ENCODE data around the gene ARID5B.
"Not testable (repeated sequence)": the region's sequence is repeated elsewhere in the genome, so short reads cannot be mapped to it uniquely, and the experiment has no call there.

ARID5B gene

DNA sequence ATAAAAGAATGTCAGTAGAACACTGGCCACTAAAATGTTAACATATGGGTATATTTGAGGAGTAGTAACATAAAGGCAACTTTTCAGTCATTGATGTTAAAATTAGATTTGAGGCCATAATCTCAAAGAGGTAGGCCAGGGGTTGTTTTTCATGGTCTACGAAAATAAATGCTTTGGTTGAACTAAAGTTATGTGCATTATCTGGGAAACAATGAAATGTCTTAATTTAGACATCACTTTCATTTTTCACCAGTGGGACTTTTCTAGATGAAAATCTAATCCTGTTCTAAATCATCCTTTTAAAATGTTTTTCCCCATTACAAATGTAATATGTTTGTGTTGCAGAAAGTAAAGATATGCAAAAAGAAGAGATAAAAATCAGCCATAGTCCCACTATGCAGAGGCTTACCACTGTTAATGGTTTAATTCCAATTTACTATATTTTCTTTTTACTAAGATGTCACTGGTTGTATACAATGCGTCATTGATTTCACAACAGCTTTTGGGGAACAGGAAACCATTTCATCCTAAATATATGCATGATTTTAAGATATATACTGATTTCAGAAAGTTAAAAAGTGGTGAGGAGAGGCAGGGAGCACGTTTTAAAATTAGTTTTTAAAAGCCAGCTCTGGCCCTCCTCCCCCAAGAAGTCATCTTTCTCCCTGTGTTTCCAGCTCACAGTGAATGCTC, 64.3 kb downstream of the ARID5B start:
- DNase-seq, result no peak

DNA sequence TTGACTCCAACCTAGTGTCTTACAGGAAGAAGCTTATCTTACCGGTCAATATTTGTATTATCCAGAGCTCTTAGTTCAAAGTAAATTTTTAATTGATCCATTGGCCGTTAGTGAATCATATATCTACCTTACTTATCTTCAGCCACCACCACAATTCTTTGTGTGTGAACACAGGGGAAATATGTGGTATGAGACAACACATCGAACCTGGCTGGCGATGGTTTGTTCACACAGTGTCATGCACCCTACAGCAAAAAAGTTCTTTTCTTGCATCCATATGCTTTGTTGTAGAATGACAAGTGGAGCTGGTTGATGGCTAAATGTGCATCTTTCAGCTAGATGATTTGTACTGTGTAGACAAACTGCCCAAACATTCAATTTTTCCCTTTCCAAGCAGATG, 65.8 kb downstream of the ARID5B start:
- DNase-seq, result no peak

DNA sequence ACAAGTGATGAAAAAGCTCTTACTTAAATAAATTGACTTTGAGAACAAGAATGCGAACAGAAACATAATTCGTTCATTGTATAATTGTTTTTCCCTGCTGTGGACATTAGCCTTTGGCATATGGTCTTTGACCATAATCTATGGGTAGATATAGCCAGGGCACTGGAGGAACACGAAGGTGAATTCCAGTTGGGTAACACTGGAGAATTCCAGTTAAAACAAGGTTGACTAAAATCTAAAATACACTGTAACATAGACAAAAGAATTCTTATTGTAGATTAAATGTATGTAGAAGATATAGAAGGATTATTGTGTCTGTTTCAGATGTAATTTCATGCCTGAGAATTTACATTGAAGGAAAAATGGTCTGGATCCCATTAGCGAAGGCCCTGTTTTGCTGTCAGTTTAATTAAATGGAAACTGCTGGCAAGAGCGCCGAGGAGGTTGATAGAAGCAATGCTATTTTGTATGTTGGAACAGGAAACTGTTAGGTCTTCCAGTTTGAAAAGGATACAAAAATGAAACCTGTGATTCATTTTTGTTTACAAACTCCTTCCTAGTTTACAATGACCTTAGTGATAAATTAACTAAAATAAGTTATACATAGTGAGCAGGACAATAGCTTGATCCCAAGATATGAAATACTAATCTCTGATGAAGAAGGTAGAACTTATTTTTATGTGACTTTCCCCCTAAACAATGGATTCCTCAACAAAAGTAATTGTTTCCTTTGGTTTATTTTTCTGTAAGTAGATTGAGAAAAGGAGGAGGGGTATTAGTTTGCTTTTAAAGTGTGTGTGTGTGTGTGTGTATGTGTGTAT, 68.9 kb downstream of the ARID5B start:
- no peak for DNase-seq

DNA sequence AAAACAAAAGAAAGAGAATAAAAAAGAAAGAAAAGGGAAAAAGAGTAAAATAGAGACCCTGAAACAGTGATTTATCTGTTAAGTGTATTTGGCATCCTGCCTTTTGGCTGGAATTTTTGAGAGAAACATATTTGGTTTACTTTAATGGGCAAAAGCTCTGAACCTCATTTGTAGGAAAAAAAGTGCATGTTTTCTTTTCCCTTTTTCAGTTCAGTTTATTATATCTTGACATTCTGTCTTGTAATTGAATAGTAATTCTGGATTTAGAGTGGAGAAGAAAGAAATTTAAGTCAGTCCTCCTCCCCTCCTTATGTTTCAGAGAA, 69.5 kb downstream of the ARID5B start:
- DNase-seq, result no peak

DNA sequence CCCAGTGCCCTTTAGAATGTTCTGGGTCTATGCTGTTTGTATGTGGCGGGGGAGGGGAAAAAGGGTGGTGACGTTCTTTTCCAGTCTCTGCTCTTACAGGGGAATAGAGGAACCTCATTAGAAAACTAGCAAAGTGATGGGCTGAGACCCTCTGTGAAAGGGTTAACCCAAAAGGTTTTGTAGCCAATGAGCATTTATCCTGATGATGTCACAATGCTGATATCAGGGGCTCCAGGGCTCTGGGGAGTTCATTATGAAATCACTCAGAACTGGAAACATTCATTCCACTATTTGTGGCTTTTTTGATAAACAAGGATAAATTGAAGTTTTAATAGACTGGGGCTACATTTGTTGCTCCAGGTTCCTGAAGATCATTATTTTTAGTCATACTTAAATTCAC, 71.7 kb downstream of the ARID5B start:
- no peak for DNase-seq

DNA sequence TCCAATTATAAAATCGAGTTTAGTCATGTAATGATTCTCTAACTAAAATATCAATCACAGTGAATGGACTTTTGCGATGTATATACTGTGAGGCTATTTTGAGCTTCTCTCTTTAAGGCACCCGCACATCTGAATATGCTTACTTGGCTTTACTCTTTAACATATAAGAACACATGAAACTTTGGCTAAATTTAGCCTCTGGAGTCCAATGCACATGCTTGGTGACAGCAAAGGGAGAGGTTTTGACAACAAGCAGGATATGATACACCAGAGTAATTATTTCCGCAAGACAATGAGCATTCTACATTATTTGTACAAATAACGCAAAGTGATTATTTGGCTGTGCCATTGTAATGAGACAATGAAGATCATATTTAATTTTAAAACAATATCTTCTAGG, 72.4 kb downstream of the ARID5B start:
- DNase-seq, result no peak

DNA sequence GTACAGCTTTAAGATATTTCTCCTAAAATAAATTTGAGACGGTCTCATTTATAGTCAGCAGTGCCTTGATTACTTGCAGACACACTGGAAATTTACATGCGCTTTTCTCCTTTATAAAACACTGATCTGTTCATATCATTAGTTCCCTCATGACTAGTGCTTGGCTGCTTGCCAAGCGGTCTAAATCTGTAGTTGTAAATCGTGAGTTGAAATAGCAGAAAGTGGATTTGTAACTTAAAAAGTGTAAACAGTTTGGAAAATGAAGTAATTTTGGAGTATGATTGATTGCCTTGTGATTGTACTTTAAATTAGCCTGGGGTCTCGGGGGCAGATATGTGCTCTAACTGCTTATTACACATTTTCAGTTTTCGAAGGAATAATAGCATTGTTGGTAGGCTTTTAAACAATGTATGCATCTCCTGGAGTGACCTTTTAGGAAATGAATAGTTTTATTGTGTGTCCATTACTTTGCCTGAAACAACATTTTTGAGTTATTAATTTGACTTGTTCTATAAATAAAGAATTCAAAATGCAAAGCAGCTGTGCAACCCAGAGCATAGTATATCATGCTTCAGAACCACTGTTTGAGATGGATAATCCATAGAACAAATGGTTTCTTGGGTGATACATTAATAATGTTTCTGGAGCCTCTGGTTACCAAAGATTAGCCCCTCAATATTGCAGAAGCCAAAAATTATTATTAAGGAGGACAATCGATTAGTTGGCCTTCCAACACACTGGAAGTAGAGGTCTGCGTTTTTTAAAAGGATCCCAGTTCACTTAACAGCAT, 73.3 kb downstream of the ARID5B start:
- DNase-seq, result peak; percentile 19

DNA sequence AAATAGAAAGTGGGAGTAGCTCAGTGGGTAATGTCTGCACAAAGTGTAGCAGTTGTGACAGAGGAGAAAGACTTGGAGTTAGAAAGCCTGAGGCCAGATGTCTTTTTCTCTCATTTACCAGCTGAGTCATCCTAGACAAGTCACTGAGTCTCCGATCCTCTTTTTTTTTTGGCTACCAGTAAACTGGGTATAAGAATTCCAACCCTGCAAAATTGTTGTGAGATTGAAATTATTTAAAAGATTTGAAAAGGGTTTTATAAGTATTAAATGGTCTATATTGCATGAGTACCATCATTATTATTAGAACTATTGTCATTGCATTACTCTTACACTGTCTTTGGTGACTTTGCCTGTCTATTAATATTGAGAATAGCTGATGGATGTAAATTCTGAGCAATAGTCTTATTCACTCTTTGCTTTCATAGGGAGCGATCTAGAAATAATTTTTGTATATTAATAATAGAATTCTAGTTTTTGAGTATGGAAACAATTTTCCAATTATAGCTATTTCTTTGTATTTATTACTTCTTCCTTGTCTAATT, 74.0 kb downstream of the ARID5B start:
- DNase-seq, result no peak

DNA sequence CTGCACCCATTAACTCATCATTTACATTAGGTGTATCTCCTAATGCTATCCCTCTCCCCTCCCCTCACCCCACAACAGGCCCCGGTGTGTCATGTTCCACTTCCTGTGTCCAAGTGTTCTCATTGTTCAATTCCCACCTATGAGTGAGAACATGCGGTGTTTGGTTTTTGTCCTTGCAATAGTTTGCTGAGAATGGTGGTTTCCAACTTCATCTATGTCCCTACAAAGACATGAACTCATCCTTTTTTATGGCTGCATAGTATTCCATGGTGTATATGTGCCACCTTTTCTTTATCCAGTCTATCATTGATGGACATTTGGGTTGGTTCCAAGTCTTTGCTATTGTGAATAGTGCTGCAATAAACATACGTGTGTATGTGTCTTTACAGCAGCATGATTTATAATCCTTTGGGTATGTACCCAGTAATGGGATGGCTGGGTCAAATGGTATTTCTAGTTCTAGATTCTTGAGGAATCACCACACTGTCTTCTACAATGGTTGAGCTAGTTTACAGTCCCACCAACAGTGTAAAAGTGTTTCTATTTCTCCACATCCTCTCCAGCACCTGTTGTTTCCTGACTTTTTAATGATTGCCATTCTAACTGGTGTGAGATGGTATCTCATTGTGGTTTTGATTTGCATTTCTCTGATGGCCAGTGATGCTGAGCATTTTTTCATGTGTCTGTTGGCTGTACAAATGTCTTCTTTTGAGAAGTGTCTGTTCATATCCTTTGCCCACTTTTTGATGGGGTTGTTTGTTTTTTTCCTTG, 75.6 kb downstream of the ARID5B start:
- DNase-seq, result not testable (repeated sequence)

DNA sequence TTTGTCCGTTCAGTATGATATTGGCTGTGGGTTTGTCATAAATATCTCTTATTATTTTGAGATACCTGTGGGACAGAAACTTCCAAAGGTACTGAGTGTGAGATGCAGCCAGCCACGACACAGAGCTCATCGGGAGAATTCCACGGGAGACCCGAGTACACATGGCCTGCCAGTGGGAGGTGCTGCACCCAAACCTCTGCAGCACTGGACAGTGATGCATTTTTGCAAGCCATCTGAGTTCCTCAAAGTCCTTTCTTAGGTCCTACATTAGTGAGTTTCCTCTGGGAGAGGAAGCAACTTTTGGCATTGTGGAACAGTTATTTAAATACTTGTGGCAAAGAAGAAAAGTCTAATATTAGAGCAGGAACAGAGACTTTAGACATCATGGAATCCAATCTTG, 77.5 kb downstream of the ARID5B start:
- no peak for DNase-seq

DNA sequence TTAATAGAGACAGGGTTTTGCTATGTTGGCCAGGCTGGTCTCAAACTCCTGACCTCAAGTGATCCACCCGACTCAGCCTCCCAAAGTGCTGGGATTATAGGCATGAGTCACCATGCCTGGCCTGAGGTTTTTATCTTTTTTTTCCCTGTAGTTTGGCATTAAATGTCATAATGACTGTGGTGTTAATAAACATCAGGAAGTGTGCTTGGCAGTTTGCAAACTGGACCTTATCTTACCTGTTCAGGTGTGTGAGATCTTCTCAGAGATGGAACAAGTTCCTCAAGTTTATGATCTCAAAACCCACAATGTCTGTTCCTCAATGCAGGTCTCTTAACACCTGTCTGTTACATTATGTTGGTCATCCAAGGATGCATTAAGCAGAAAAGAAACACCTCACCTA, 80.0 kb downstream of the ARID5B start:
- DNase-seq, result no peak

DNA sequence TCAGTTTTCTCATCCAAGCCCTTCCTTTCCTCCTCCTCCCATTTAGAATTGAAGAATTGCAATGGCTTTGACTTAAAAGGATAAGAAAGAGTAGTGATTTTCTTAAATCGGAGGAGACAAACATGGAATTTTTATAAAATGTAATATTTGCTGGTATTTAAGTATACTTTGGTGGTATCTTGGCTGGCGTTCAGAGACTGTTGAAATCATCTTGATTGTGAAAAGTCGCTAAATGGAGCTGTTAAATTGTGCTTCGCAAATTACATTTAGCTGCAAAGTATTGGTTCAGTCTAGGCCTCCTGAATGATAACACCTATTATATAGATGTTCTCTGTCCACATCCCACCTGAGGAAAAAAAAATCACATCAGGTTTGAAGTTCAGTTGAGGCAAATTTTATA, 81.8 kb downstream of the ARID5B start:
- no peak for DNase-seq

DNA sequence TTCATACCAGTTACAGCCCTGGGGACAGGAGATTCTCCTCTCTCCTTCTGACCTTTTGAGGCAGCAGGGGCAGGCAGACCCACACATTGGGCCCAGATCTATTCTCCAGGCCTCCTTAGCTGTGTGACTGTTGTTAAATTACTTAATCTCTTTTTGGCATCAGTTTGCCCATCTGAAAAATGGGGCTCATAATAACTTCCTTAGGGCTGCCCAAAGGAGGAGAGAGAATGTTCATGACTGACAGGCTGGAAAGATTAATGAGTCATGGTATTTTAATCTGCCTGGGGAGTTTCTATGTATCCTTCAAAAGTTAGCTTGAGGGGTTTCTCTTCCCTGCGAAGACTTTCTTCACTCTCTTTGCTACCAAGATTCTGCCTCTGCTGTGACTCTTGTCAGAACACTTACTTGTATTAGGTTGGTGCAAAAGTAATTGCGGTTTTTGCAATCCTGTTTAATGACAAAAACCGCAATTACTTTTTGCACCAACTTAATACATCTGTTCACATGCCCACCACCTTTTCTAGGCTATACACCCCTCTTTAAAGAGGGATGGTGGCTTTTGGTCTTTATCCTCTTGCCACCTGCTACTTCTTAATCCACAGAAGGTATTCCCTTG, 83.4 kb downstream of the ARID5B start:
- no peak for DNase-seq

DNA sequence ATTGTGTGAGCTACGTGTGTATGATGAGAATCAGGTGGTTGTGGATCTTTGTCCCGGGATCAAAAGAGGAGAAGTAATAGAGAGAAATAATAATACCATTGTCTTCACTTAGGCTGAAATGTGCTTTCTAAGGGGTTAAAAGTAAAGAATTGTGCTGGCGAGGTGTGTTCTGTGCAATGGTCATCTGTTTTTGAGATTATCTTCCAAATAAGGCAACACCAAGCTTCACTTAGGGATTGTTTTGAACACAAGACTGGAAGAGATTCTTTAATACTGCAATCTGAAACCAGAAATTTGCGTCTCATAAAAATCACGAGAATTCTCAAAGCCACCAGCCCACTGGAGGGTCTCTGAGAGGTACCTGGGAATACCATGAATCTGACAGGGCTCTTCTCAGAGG, 84.2 kb downstream of the ARID5B start:
- DNase-seq, result no peak

DNA sequence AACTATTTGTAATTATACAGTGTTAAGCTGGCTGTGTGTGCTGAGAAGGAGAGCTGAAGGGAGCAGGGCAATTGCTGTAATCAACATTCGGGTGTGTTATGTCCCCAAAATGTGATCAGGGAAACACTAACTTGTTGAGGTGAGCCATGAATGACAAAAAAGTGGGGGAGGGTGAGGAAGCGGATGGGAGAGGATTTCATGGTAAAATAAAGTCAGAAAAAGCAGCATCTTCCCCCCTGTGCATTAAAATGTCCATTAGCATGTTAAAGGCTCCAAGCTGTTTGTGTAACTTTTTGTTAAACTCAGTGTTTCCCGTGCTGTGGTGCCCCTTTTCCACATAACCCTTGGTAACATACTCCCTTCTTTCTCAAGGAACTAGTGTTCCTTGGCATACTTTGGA, 84.9 kb downstream of the ARID5B start:
- no peak for DNase-seq

DNA sequence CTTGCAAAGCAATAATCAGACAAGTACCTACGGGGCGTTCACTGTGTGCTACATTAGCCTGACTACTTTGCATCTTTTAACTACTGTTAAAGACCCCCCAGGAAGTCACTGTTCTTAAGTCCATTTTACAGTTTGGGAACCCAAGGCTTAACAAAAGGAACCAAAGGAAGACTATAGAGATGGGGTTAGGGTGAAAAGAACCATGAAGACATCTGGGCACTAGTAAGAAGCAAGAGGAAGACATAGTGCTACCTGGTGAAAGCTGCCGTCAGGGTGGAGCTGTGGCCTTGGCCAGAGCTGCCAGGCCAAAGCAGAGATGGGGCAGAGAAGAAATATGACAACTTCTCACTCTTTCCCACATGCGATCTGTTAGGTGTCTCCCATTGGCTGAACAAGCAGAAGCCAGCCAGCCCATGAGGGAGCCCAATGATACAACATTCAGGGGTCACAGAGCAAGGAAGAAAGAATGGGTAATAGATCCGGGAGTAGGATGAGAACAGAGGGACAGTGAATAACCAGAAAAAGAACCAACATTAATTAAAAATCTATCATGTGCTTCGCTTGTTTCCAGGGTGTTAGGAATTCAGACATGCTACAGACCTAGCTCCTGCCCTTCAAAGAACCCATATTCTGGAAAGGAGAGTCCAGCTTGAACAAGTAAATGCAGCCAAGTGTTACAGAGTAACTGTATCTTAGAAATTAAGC, 85.4 kb downstream of the ARID5B start:
- DNase-seq, result no peak

DNA sequence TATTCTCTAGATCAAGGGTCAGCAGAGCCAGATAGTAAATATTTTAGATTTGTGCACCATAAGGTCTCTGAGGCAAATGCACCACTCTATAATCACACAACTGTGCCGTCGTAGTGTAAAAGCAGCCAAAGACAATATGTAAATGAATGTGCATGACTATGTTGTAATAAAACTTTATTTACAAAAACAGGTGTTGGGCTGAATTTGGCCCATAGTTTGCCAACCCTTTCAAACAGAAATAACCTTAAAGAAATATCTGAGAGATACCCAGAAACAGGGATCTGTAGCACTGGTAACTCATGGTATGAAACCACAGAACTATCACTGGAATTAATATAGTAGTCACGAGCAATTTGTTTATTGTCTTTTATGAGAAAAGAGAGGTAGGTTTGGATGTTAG, 86.0 kb downstream of the ARID5B start:
- DNase-seq, result no peak

DNA sequence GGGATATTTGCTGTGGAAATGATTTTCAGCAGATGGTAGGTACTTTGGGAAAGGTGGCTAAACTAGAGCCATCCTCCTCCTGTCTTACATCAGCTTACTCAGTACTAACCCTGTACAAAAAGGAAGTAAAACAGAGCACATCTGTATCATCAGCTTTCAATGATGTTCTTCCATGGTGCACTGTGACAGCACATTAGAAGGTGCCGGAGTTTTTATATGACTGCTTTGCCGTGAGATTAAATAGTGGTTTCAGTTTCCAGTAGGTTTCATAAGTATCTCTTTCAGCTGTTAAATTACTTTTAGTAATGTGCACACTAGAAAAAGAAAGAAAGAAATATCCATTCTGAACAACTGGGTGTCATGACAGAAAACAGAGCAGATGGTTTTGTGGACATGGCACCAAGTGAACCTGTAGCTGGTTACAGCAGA, 86.5 kb downstream of the ARID5B start:
- no peak for DNase-seq

DNA sequence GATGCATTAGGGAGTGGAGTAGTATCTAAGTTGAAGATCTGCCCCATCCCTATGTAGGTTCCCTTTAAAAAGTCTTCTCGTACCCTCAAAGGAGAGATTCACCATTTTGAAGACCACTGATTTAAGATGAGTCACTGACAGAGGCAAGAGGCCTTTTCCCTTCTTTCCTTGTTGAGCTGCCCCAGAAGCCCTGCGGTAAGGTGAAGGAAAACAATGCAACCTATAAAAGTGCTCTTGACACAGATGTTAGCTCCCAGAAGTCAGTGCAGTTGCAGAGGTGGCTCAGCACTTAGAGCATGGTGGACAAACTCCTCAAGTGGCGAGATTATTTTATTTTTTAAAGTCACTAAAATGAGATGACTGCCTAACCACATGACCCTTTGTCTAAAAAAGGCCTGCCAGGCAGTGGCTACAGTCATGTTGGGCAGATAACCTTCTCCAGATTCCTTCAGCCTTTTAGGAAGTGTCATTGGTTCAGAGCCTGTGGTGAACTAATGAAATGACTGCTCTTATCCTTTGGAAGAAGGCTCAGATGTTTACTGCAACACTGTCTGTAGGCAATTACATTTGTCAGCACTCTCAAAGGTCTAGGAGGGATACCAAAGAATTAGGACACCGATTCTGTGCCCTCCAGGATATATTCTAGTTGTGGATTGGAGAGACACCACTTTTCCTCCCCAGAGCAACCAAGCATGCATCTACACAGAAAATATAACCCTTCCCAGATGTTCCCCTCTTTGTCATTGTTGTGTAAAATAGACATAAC, 88.7 kb downstream of the ARID5B start:
- DNase-seq, result no peak

DNA sequence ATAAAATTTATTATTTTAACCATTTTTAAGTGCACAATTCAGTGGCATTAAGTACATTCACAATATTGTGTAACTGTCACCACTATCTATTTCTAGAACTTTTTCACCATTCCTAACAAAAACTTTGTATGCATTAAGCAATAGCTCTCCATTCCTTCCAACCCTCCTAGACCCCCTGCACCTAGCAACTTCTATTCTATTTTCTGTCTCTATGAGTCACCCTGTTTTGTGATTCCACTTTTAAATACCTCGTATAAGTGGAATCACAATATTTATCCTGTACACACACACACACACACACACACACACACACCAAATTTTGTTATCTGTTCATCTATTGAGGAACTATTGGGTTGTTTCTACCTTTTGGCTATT, 89.2 kb downstream of the ARID5B start:
- no peak for DNase-seq

DNA sequence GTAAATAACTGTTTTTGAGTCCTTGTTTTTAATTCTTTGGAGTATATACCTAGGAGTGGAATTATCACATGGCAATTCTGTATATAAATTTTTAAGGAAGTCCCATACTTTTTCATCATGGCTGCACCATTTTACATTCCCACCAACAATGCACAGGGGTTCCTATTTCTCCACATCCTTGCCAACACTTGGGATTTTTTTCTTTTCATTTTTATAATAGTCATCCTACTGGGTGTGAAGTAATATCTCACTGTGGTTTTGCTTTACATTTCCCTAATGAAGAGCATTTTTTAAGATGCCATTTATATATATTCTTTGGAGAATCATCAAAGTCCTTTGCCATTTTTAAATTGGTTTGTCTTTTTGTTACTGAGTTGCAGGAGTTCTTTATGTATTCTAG, 89.7 kb downstream of the ARID5B start:
- no peak for DNase-seq

Measured in NCI-H345 (cell line).